DND-41 (cell line): ENCODE results near the gene DLGAP1.

Experiments used
- EZH2 ChIP-seq: IDR thresholded peaks from 3 replicates; pipeline ENCODE4 v1.6.1; 2012; ENCODE audit warnings: borderline replicate concordance, low read depth, mild to moderate bottlenecking, moderate library complexity, low read length, inconsistent platforms; ENCODE audit not compliant: severe bottlenecking
- TF ChIP-seq, protein P1 (sequence below): IDR thresholded peaks from 2 replicates; pipeline ENCODE4 v1.5.1; 2012; ENCODE audit warnings: borderline replicate concordance, low read length, moderate library complexity, mild to moderate bottlenecking; ENCODE audit not compliant: poor library complexity, severe bottlenecking; ENCODE audit errors: extremely low read depth

DNA sequence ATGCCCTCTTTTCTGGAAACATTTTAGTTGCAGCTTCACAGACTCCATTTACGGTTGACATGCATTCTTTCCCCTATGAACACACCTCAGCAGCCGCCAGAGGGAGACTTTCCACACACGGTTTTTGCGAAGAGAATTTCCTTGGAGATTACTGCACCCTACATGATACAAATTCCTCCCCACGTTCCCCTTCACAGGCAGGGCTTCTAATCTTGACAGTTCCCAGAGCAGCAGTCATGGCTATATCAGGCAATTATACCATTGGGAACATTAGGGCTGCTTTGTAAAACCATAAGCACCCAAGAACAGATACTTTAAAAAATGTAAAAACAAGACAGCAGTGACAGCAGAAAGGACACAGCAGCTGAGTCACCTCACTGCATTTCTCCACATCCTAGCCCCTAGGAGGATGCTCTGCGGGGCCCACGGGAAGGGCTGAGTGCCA lies 751.4 kb downstream of the DLGAP1 start:
- TF ChIP-seq, protein P1, sequence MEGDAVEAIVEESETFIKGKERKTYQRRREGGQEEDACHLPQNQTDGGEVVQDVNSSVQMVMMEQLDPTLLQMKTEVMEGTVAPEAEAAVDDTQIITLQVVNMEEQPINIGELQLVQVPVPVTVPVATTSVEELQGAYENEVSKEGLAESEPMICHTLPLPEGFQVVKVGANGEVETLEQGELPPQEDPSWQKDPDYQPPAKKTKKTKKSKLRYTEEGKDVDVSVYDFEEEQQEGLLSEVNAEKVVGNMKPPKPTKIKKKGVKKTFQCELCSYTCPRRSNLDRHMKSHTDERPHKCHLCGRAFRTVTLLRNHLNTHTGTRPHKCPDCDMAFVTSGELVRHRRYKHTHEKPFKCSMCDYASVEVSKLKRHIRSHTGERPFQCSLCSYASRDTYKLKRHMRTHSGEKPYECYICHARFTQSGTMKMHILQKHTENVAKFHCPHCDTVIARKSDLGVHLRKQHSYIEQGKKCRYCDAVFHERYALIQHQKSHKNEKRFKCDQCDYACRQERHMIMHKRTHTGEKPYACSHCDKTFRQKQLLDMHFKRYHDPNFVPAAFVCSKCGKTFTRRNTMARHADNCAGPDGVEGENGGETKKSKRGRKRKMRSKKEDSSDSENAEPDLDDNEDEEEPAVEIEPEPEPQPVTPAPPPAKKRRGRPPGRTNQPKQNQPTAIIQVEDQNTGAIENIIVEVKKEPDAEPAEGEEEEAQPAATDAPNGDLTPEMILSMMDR, result peak; percentile 67
- TF ChIP-seq EZH2, result no peak
